Peyer's patch (tissue), 4 donors: ENCODE measurements around the gene SIRT2. TPM values are rescaled to one million over a fixed set of nuclear protein-coding genes. Genes with fewer than 3 reads are reported as not detected.
A peak's percentile ranks its signal among the peaks of the same experiment; 100 is the strongest.
"Not testable (repeated sequence)": the region's sequence is repeated elsewhere in the genome, so short reads cannot be mapped to it uniquely, and the experiment has no call there.

ENCODE experiments used
- DNase-seq, 3 donors: peaks; one replicate each; pipeline ENCODE4 v3.0.0-alpha.2; 2017 to 2019
- H3K27ac ChIP-seq, 4 donors: fragments of 200-600 bp; sonication (generic); one replicate each; pipeline ENCODE4 v1.5.1; 2016 to 2019
- H3K27me3 ChIP-seq, 2 donors: fragments of 200-600 bp; sonication (generic); one replicate each; pipeline ENCODE4 v1.5.1; 2019
- H3K36me3 ChIP-seq, 3 donors: fragments of 200-600 bp; sonication (generic); one replicate each; pipeline ENCODE4 v1.5.1; 2016 to 2019
- H3K4me1 ChIP-seq, 4 donors: fragments of 200-600 bp; sonication (generic); one replicate each; pipeline ENCODE4 v1.5.1; 2016 to 2019
- H3K4me3 ChIP-seq, 4 donors: fragments of 200-600 bp; sonication (generic); 1 replicate in 3 of 4; 2 replicates in 1 of 4; pipeline ENCODE4 v1.5.1; 2016 to 2019; ENCODE audit warnings: mild to moderate bottlenecking in 1 of 4
- H3K9me3 ChIP-seq, 4 donors: fragments of 200-600 bp; sonication (generic); one replicate each; pipeline ENCODE4 v1.5.1; 2016 to 2019; ENCODE audit warnings: mild to moderate bottlenecking in 1 of 4
- POLR2A ChIP-seq, 2 donors: fragments of 450-650 bp; IDR thresholded peaks; one replicate each; pipeline ENCODE4 v1.5.1; 2017; ENCODE audit warnings: antibody characterized with exemption in 2 of 2, mild to moderate bottlenecking in 2 of 2, moderate library complexity in 2 of 2
- total RNA-seq, 4 donors: library from RNA; depleted of rRNA; stranded (reverse); fragments of >200 nt; gene quantifications; one replicate each; pipeline ENCODE4 v1.1.0, GENCODE V29; 2016
- TF ChIP-seq, protein P1 (sequence below), 6 experiments: fragments of 450-650 bp in 4 of 6; fragments of 200-600 bp in 2 of 6; sonication (generic) in 1 of 6; IDR thresholded peaks; one replicate each; pipeline ENCODE4 v1.5.1; 2017 to 2019; ENCODE audit warnings: antibody characterized with exemption in 6 of 6, mild to moderate bottlenecking in 3 of 6, moderate library complexity in 1 of 6

Gene SIRT2
- total RNA-seq, 4 donors from 2014 or later = 40.4 to 90.9 (median 78.6) TPM

DNA sequence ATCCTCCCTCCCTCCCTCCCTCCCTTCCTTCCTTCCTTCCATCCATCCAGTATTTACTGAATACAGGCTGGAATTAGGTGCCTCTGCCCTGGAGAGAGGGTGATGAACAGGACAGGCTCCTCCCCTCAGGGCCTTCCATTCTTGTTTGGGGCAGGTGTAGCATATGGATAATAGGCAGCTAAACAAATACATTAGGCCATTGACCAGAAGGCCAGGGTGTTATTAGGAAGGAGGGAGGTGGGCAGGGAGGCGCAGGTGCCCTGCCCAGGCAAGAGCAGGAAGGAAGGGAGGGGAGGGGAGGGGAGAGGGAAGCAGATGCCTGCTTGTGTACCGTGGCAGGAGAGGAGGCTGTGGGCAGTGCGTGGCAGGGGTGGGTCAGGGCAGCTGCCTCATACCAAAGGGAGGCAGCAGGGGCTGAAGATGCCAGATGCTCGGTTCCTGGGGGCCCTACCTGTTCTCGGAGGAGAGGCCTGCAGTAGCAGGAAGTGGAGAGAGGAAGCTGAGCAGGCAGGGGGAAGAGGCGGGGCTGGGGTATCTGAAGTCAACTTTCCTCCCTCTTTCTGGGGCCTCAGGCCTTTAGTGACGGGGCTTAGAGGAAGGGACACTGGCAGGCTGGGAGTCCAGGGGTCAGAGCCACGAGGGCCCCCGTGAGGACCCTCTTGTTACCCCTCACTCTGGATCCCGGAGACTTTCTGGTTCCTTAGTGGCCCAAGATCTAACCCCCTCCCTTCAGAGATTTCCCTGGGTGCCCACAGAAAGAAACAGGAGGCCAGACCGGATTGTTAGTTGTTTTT is 21.4 kb downstream of the SIRT2 start, which contains the start of gene RINL:
TSS of gene RINL (minus strand) at position 495 of the 794 bp plus-strand sequence. CDS start 1,533 bp downstream, outside the sequence.
- Histone ChIP-seq H3K4me1 (peaks cover 7 to 22% (median 17%) of the 10 kb centered on the region in 4 donors), H3K27me3 (no peaks in the 10 kb centered on the region), H3K4me3 (peak within 1 kb of the TSS; percentile 1 to 47 (median 31)), H3K9me3 (no peaks in the 10 kb centered on the region), H3K36me3 (peaks cover 0 to 29% (median 0%) of the 10 kb centered on the region in 3 donors), H3K27ac (peak within 1 kb of the TSS; percentile 79 to 97 (median 91))
- TF ChIP-seq POLR2A (IDR thresholded peaks at IDR 0.05) = peak in 1 of 2 donors; percentile 35
- TF ChIP-seq, protein P1, sequence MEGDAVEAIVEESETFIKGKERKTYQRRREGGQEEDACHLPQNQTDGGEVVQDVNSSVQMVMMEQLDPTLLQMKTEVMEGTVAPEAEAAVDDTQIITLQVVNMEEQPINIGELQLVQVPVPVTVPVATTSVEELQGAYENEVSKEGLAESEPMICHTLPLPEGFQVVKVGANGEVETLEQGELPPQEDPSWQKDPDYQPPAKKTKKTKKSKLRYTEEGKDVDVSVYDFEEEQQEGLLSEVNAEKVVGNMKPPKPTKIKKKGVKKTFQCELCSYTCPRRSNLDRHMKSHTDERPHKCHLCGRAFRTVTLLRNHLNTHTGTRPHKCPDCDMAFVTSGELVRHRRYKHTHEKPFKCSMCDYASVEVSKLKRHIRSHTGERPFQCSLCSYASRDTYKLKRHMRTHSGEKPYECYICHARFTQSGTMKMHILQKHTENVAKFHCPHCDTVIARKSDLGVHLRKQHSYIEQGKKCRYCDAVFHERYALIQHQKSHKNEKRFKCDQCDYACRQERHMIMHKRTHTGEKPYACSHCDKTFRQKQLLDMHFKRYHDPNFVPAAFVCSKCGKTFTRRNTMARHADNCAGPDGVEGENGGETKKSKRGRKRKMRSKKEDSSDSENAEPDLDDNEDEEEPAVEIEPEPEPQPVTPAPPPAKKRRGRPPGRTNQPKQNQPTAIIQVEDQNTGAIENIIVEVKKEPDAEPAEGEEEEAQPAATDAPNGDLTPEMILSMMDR (IDR thresholded peaks at IDR 0.05) = no peak
- peak; percentile 66 to 92 (median 89) for DNase-seq

DNA sequence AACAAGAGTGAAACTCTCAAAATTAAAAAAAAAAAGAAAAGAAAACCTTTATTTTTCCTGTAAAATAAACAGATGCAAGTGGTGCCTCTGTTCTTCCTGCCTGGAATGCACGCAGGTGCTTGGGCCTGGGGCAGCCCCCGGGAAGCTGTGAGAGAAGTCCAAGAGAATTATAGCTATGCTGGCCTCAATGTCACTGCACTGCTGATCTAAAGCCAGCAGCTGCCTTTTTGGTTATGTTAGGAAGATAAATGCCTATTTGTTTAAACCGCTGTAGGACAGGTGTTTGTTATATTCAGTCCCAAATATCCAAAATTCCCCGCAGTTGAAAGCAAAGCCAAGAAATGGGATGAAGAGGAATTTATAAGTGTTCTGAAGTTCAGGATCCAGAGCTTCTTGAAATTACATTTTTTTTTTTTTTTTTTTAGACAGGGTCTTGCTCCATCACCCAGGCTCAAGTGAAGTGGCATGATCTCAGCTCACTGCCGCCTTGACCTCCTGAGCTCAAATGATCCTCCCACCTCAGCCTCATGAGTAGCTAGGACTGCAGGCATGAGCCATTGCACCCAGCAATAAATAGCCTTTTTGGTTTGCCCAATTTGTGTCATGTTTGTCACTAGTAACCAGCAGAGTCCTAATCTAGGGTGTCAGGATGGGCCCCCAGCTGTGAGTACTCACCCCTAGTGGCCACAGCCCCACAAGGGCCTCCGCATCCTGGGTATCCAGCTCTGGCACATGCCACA is 23.6 kb downstream of the SIRT2 start:
- Histone ChIP-seq H3K27me3 (no peaks in the 10 kb centered on the region), H3K4me1 (peaks cover 7 to 22% (median 17%) of the 10 kb centered on the region in 4 donors), H3K9me3 (no peaks in the 10 kb centered on the region), H3K36me3 (peaks cover 0 to 14% (median 0%) of the 10 kb centered on the region in 3 donors), H3K4me3 (no peak overlapping the region), H3K27ac (no peak overlapping the region)
- no peak for TF ChIP-seq POLR2A (IDR thresholded peaks at IDR 0.05)
- TF ChIP-seq, protein P1 (IDR thresholded peaks at IDR 0.05) = no peak
- no peak for DNase-seq

DNA sequence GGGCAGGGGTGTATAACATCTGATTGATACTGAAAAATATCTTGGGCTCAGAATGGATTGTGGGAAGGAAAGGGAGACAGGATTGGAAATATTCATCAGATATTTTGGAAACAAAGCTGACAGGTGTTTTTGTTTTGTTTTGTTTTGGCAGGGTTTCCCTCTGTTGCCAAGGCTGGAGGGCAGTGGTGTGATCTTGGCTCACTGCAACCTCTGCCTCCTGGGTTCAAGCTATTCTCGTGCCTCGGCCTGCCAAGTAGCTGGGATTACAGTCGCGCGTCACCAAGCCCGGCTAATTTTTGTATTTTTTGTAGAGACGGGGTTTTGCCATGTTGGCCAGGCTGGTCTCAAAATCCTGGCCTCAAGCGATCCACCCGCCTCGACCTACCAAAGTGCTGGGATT is 26.0 kb downstream of the SIRT2 start:
- not testable (repeated sequence) for H3K9me3 ChIP-seq, H3K27me3 ChIP-seq, H3K36me3 ChIP-seq, H3K27ac ChIP-seq, DNase-seq, H3K4me3 ChIP-seq
- peaks cover 0 to 17% (median 8%) of the 10 kb centered on the region in 4 donors for H3K4me1 ChIP-seq

DNA sequence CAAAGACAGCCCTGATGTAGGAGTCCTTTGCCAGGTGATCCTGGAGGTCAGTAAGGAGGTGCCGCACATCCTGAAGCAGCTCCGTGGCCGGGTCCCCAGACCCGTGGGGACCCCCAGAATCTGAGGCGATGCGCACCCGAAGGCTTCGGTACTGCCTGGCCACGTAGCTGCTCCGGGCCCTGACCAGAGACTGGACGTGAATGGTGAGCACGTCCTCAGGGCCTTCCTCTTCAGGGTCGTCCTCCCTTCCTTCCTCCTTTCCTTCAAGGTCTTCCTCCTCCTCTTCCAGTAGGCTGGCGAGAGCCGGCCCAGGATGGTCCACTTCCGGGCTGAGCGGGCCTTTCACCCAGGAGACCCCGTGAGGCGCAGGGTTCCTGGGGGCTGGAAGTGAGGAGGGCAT is 28.8 kb downstream of the SIRT2 start:
- H3K9me3 ChIP-seq = no peaks in the 10 kb centered on the region
- H3K27me3 ChIP-seq = no peaks in the 10 kb centered on the region
- no peak for DNase-seq
- H3K4me3 ChIP-seq = peak overlapping the region in 1 of 4 donors; percentile 50
- no peaks in the 10 kb centered on the region for H3K36me3 ChIP-seq
- peak overlapping the region; percentile 63 to 92 (median 74) for H3K27ac ChIP-seq
- TF ChIP-seq, protein P1 (IDR thresholded peaks at IDR 0.05) = no peak
- TF ChIP-seq POLR2A (IDR thresholded peaks at IDR 0.05) = no peak
- H3K4me1 ChIP-seq = peaks cover 0 to 10% (median 7%) of the 10 kb centered on the region in 4 donors

DNA sequence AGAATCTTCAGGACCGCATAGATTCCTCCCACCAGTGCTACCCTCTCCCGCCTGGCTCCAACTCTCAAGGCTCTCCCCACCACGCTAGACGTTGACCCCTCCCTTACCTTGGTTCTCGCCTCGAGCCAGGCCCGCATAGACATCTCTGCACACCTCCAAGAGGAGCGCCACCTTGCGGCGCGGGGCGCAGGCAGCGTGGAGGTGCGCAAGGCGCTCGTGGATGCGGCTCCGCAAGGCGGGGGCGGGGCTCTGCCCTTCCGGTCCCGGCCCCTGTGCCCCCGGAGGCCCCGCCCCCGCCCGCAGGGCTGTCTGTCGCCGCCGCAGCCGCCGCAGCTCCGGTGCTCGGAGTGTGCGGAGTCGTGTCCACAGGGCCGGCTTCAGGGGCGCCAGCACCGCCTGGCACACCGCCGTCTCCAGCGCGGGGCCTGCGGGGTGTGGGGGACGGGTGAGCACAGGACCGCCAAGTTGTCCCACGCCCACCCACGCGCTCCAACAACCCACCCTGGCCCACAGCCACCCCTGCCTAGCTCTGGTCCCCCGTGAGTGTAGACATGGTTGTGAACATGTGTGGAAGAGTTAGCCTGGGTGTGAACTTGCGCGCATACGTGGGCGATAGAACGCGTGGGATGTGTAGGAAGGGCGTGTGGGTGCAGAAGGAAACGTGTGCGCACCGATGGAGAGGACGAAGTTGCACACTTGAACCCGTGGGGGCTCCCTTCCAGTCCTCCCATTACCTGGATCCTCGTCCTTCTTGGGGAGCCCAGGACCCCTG is 29.4 kb downstream of the SIRT2 start:
- H3K9me3 ChIP-seq = no peaks in the 10 kb centered on the region
- H3K4me3 ChIP-seq = peak overlapping the region; percentile 47 to 56 (median 50)
- TF ChIP-seq POLR2A (IDR thresholded peaks at IDR 0.05) = peak in 1 of 2 donors; percentile 18
- TF ChIP-seq, protein P1 (IDR thresholded peaks at IDR 0.05) = peak; percentile 75 to 97 (median 94)
- peaks cover 0 to 12% (median 11%) of the 10 kb centered on the region in 4 donors for H3K4me1 ChIP-seq
- peak overlapping the region; percentile 63 to 92 (median 74) for H3K27ac ChIP-seq
- no peaks in the 10 kb centered on the region for H3K36me3 ChIP-seq
- no peaks in the 10 kb centered on the region for H3K27me3 ChIP-seq
- DNase-seq = peak; percentile 86 to 98 (median 96)
